B cell (primary cell): ENCODE measurements around the gene FAXC.

ENCODE experiments used
- EZH2 ChIP-seq: IDR thresholded peaks from 2 replicates; pipeline ENCODE4 v1.6.1; 2012; ENCODE audit warnings: borderline replicate concordance, low read depth, mild to moderate bottlenecking, moderate library complexity, low read length; ENCODE audit not compliant: insufficient read depth, poor library complexity, severe bottlenecking
- TF ChIP-seq, protein P1 (sequence below): fragments of 200-600 bp; IDR thresholded peaks from one replicate; pipeline ENCODE4 v1.8.0; 2022; ENCODE audit warnings: antibody characterized with exemption, mild to moderate bottlenecking

DNA sequence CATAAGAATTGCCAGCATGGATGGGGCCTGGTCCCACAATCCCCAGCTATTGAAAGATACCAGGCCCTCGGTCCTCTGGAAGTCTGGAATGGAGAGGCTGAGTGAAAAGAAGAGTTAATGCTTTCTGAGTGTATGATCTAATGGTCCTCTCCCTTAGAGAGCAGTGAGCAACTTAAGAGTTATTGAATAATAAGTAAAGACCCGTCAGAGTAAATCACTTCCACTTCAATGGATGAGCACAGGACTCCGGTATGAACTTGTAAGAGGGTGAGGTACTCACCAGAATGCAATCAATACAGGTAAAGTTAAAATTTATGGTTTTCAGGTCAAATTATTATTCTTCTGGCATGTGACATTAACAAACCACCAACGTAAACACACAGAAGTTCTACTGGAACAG lies 39.9 kb downstream of the FAXC start:
- TF ChIP-seq, protein P1, sequence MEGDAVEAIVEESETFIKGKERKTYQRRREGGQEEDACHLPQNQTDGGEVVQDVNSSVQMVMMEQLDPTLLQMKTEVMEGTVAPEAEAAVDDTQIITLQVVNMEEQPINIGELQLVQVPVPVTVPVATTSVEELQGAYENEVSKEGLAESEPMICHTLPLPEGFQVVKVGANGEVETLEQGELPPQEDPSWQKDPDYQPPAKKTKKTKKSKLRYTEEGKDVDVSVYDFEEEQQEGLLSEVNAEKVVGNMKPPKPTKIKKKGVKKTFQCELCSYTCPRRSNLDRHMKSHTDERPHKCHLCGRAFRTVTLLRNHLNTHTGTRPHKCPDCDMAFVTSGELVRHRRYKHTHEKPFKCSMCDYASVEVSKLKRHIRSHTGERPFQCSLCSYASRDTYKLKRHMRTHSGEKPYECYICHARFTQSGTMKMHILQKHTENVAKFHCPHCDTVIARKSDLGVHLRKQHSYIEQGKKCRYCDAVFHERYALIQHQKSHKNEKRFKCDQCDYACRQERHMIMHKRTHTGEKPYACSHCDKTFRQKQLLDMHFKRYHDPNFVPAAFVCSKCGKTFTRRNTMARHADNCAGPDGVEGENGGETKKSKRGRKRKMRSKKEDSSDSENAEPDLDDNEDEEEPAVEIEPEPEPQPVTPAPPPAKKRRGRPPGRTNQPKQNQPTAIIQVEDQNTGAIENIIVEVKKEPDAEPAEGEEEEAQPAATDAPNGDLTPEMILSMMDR: no peak
- TF ChIP-seq EZH2: no peak
